DOHH2 (cell line): Measurements from ENCODE around the gene ZNF101.

ENCODE experiments used
- H3F3A ChIP-seq: fragments of 200-600 bp; sonication (generic), shearing (Covaris generic); 2 replicates; pipeline ENCODE4 v1.6.0; 2016; ENCODE audit warnings: antibody characterized with exemption, mild to moderate bottlenecking; ENCODE audit not compliant: control insufficient read depth, insufficient read depth
- H3K27ac ChIP-seq: fragments of 200-600 bp; sonication (generic); 2 replicates; pipeline ENCODE4 v1.5.1; 2014; ENCODE audit warnings: low read depth, mild to moderate bottlenecking, low read length, moderate library complexity
- H3K27me3 ChIP-seq: fragments of 200-600 bp; sonication (generic); 2 replicates; pipeline ENCODE4 v1.6.1; 2014; ENCODE audit warnings: mild to moderate bottlenecking, low read length, mixed read lengths; ENCODE audit not compliant: control insufficient read depth
- H3K36me3 ChIP-seq: fragments of 200-600 bp; sonication (generic); 2 replicates; pipeline ENCODE4 v1.6.1; 2014; ENCODE audit warnings: mild to moderate bottlenecking, low read length, moderate library complexity, mixed read lengths; ENCODE audit not compliant: control insufficient read depth
- H3K4me1 ChIP-seq: fragments of 200-600 bp; sonication (generic); 2 replicates; pipeline ENCODE4 v1.6.1; 2014; ENCODE audit warnings: mild to moderate bottlenecking, low read length, mixed read lengths; ENCODE audit not compliant: control insufficient read depth
- H3K4me2 ChIP-seq: fragments of 200-600 bp; sonication (generic); 2 replicates; pipeline ENCODE4 v1.6.0; 2014; ENCODE audit warnings: mild to moderate bottlenecking, low read length, moderate library complexity
- H3K4me3 ChIP-seq: fragments of 200-600 bp; sonication (generic); 2 replicates; pipeline ENCODE4 v1.5.1; 2014; ENCODE audit warnings: mild to moderate bottlenecking, low read length, mixed read lengths
- H3K79me2 ChIP-seq: fragments of 200-600 bp; sonication (generic); 2 replicates; pipeline ENCODE4 v1.6.1; 2014; ENCODE audit warnings: mild to moderate bottlenecking, low read length, mixed read lengths; ENCODE audit not compliant: control insufficient read depth
- H3K9me2 ChIP-seq: fragments of 200-600 bp; sonication (generic); replicated peaks from 2 replicates; pipeline ENCODE4 v1.6.1; 2014; ENCODE audit warnings: mild to moderate bottlenecking, low read length, mixed read lengths; ENCODE audit not compliant: control insufficient read depth
- H3K9me3 ChIP-seq: fragments of 200-600 bp; sonication (generic); 2 replicates; pipeline ENCODE4 v1.6.1; 2014; ENCODE audit warnings: antibody characterized with exemption, low read length, mixed read lengths; ENCODE audit not compliant: control insufficient read depth, insufficient read depth
- H4K20me1 ChIP-seq: fragments of 200-600 bp; sonication (generic); 2 replicates; pipeline ENCODE4 v1.6.0; 2014; ENCODE audit warnings: low read depth, mild to moderate bottlenecking, antibody characterized with exemption, low read length, moderate library complexity; ENCODE audit not compliant: control insufficient read depth, insufficient read depth
- EZH2phosphoT487 ChIP-seq: fragments of 200-600 bp; sonication (generic); IDR thresholded peaks from 2 replicates; pipeline ENCODE4 v1.6.1; 2017; ENCODE audit warnings: borderline replicate concordance, mild to moderate bottlenecking, antibody characterized with exemption, low read length, moderate library complexity, mixed read lengths
- TF ChIP-seq, protein P1 (sequence below): fragments of 200-600 bp; sonication (generic); IDR thresholded peaks from one replicate; pipeline ENCODE4 v1.5.1; 2014; ENCODE audit warnings: antibody characterized with exemption, mild to moderate bottlenecking, low read depth, low read length; ENCODE audit not compliant: poor library complexity, severe bottlenecking

Gene ZNF101

GRCh38 chr19:19710506-19710905 lies 41.9 kb downstream of the ZNF101 start:
- Histone ChIP-seq H3K36me3 (peaks cover 61% of the 10 kb centered on the region), H3K79me2 (peaks cover 3% of the 10 kb centered on the region; the same call in 1 of the 2 replicates), H3F3A (no peaks in the 10 kb centered on the region), H4K20me1 (no peaks in the 10 kb centered on the region), H3K9me2 (no peaks in the 10 kb centered on the region), H3K4me2 (no peak overlapping the region), H3K4me3 (no peak overlapping the region), H3K9me3 (peaks cover 65% of the 10 kb centered on the region), H3K27me3 (no peaks in the 10 kb centered on the region), H3K27ac (no peak overlapping the region), H3K4me1 (no peaks in the 10 kb centered on the region)
- TF ChIP-seq, protein P1, sequence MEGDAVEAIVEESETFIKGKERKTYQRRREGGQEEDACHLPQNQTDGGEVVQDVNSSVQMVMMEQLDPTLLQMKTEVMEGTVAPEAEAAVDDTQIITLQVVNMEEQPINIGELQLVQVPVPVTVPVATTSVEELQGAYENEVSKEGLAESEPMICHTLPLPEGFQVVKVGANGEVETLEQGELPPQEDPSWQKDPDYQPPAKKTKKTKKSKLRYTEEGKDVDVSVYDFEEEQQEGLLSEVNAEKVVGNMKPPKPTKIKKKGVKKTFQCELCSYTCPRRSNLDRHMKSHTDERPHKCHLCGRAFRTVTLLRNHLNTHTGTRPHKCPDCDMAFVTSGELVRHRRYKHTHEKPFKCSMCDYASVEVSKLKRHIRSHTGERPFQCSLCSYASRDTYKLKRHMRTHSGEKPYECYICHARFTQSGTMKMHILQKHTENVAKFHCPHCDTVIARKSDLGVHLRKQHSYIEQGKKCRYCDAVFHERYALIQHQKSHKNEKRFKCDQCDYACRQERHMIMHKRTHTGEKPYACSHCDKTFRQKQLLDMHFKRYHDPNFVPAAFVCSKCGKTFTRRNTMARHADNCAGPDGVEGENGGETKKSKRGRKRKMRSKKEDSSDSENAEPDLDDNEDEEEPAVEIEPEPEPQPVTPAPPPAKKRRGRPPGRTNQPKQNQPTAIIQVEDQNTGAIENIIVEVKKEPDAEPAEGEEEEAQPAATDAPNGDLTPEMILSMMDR = no peak
- TF ChIP-seq EZH2phosphoT487 = no peak

- Histone ChIP-seq H3K9me2 (no peaks in the 10 kb centered on the region), H4K20me1 (no peaks in the 10 kb centered on the region), H3F3A (no peaks in the 10 kb centered on the region), H3K4me2 (no peak overlapping the region), H3K9me3 (peaks cover 71% of the 10 kb centered on the region), H3K4me3 (no peak overlapping the region), H3K27ac (no peak overlapping the region), H3K27me3 (no peaks in the 10 kb centered on the region), H3K36me3 (peaks cover 66% of the 10 kb centered on the region), H3K79me2 (peaks cover 11% of the 10 kb centered on the region), H3K4me1 (no peaks in the 10 kb centered on the region)
- TF ChIP-seq, protein P1 = no peak
- no peak for TF ChIP-seq EZH2phosphoT487
Measured at GRCh38 chr19:19711306-19711933, 42.8 kb downstream of the ZNF101 start.

GRCh38 chr19:19711934-19712828 lies 43.5 kb downstream of the ZNF101 start:
- Histone ChIP-seq H3F3A (no peaks in the 10 kb centered on the region), H3K4me1 (no peaks in the 10 kb centered on the region), H3K9me3 (peaks cover 79% of the 10 kb centered on the region), H4K20me1 (no peaks in the 10 kb centered on the region), H3K79me2 (peaks cover 18% of the 10 kb centered on the region), H3K36me3 (peaks cover 74% of the 10 kb centered on the region), H3K27ac (no peak overlapping the region), H3K9me2 (no peaks in the 10 kb centered on the region), H3K4me2 (no peak overlapping the region), H3K27me3 (no peaks in the 10 kb centered on the region), H3K4me3 (no peak overlapping the region)
- TF ChIP-seq EZH2phosphoT487 = no peak
- TF ChIP-seq, protein P1 = no peak
